ENCODE results near the gene ZNRD2.
A peak's percentile ranks its signal among the peaks of the same experiment; 100 is the strongest.

The ZNRD2 gene

GRCh38 chr11:65549096-65549495, 21.2 kb upstream of the ZNRD2 start:
- Histone ChIP-seq H3K9ac (peak overlapping the region in 3 of 11 experiments; percentile 59 to 75 (median 63); a peak in 2 of 22 replicates), H3K4me1 (peaks cover 61 to 92% (median 88%) of the 10 kb centered on the region in 10 experiments), H3K9me3 (replicated peaks in 1 of 11) (no peaks in the 10 kb centered on the region), H3K4me2 (peak overlapping the region; percentile 79 to 100 (median 94)), H3K4me3 (no peak overlapping the region), H4K20me1 (peaks cover 0 to 50% (median 20%) of the 10 kb centered on the region in 11 experiments; a peak in 12 of 22 replicates), H3K36me3 (peaks cover 7 to 63% (median 15%) of the 10 kb centered on the region in 11 experiments; a peak in 15 of 22 replicates), H3K27ac (peak overlapping the region in 1 of 11 experiments; percentile 66; a peak in 2 of 22 replicates), H3K27me3 (no peaks in the 10 kb centered on the region)
- TF ChIP-seq Cebpa-rat (IDR thresholded peaks at IDR 0.05), result no peak

- H3K9me3 ChIP-seq (replicated peaks in 1 of 11), result no peaks in the 10 kb centered on the region
- peaks cover 78 to 93% (median 89%) of the 10 kb centered on the region in 10 experiments for H3K4me1 ChIP-seq
- H4K20me1 ChIP-seq, result peaks cover 0 to 50% (median 13%) of the 10 kb centered on the region in 11 experiments; a peak in 13 of 22 replicates
- H3K27me3 ChIP-seq, result no peaks in the 10 kb centered on the region
- H3K27ac ChIP-seq, result peak overlapping the region in 5 of 11 experiments; percentile 26 to 74 (median 60); a peak in 8 of 22 replicates
- peak overlapping the region; percentile 61 to 100 (median 78) for H3K4me2 ChIP-seq
- no peak overlapping the region; a peak in 1 of 20 replicates for H3K4me3 ChIP-seq
- H3K36me3 ChIP-seq, result peaks cover 7 to 55% (median 15%) of the 10 kb centered on the region in 11 experiments; a peak in 15 of 22 replicates
- TF ChIP-seq Cebpa-rat (IDR thresholded peaks at IDR 0.05), result no peak
- H3K9ac ChIP-seq, result peak overlapping the region in 5 of 11 experiments; percentile 17 to 64 (median 40); a peak in 5 of 22 replicates
Observed at GRCh38 chr11:65551572-65552387, 18.5 kb upstream of the ZNRD2 start.

DNA sequence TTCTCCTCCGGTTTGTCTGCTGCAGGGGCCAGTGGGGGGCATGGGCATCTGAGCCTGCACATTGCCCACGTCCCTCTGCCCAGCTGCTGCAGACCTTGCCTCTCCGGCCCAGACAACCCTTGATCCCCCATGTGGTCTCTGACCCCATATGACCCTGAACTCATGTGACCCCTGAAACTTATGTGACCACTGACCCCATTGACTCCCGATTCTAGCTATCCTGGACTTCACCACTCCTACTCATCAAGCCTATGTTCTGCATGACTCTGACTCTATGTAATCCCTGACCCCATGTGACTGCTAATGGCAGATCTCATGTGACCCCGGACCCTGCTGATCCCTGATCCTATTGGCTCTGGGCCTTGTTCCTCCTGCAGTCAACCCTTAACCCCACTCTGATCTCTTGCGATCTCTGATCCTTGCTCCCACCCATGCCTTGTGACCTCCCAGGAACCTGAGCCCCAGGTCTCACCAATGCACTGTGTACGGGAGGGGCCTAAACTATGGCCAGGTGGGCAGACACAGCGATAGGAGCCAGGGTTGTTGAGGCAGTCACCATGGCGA, 17.8 kb upstream of the ZNRD2 start:
- Histone ChIP-seq H3K4me3 (no peak overlapping the region), H4K20me1 (peaks cover 0 to 43% (median 13%) of the 10 kb centered on the region in 11 experiments; a peak in 13 of 22 replicates), H3K4me2 (peak overlapping the region; percentile 61 to 100 (median 78)), H3K27me3 (no peaks in the 10 kb centered on the region), H3K4me1 (peaks cover 78 to 93% (median 89%) of the 10 kb centered on the region in 10 experiments), H3K36me3 (peaks cover 7 to 51% (median 15%) of the 10 kb centered on the region in 11 experiments; a peak in 15 of 22 replicates), H3K9me3 (replicated peaks in 1 of 11) (no peaks in the 10 kb centered on the region), H3K27ac (peak overlapping the region in 8 of 11 experiments; percentile 32 to 74 (median 46); a peak in 13 of 22 replicates), H3K9ac (peak overlapping the region in 7 of 11 experiments; percentile 8 to 64 (median 22); a peak in 9 of 22 replicates)
- TF ChIP-seq Cebpa-rat (IDR thresholded peaks at IDR 0.05), result no peak

GRCh38 chr11:65553301-65554001, 16.8 kb upstream of the ZNRD2 start:
- Histone ChIP-seq H4K20me1 (peaks cover 0 to 33% (median 13%) of the 10 kb centered on the region in 11 experiments; a peak in 10 of 22 replicates), H3K36me3 (peaks cover 7 to 43% (median 15%) of the 10 kb centered on the region in 11 experiments; a peak in 15 of 22 replicates), H3K9me3 (replicated peaks in 1 of 11) (no peaks in the 10 kb centered on the region), H3K27me3 (no peaks in the 10 kb centered on the region), H3K4me1 (peaks cover 68 to 85% (median 79%) of the 10 kb centered on the region in 10 experiments), H3K27ac (peak overlapping the region in 10 of 11 experiments; percentile 37 to 93 (median 86); a peak in 19 of 22 replicates), H3K9ac (peak overlapping the region; percentile 12 to 91 (median 86); a peak in 20 of 22 replicates), H3K4me3 (peak overlapping the region in 8 of 10 experiments; percentile 8 to 75 (median 53); a peak in 15 of 20 replicates), H3K4me2 (peak overlapping the region; percentile 89 to 100 (median 99))
- TF ChIP-seq Cebpa-rat (IDR thresholded peaks at IDR 0.05), result no peak

DNA sequence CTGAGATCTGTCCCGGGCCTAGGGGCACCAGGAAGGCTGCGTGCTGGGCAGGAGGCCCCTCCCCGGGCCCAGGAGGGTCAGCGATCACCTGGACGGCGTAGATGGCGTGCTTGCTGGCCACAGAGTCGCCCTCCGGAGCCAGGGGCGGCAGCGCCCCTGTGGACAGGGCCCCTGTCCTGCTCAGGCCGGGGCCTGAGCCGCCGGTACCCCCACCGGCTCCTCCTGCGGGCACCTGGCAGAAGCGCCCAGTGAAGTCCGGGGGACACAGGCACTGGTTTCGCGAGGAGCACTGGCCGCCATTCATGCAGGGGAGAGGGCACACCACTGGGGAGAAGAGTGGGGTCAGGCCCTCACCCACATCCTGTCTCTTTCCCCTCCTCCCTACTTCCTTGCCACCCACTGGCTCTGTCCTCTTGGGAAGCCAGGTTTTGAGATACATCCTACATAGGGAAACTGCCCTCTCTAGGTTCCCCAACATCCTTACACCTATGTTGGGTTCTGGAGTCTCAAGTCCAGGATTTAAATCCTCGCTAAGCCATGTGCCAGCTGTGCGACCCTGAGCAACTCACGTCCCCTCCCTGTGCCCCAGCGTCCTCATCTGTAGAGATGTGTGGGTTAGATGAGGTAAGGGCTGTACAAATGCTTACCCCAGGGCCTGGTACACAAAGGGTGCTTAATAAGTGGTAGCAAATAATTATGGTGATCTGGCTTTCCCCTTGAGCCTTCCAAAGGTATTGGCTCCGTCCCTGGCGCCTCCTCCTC, 16.0 kb upstream of the ZNRD2 start:
- peaks cover 0 to 26% (median 13%) of the 10 kb centered on the region in 11 experiments; a peak in 10 of 22 replicates for H4K20me1 ChIP-seq
- peaks cover 68 to 85% (median 79%) of the 10 kb centered on the region in 10 experiments for H3K4me1 ChIP-seq
- no peaks in the 10 kb centered on the region for H3K27me3 ChIP-seq
- H3K4me2 ChIP-seq, result peak overlapping the region; percentile 89 to 100 (median 99)
- no peaks in the 10 kb centered on the region for H3K9me3 ChIP-seq (replicated peaks in 1 of 11)
- H3K4me3 ChIP-seq, result peak overlapping the region in 8 of 10 experiments; percentile 8 to 75 (median 53); a peak in 16 of 20 replicates
- no peak for TF ChIP-seq Cebpa-rat (IDR thresholded peaks at IDR 0.05)
- H3K9ac ChIP-seq, result peak overlapping the region; percentile 12 to 91 (median 86); a peak in 21 of 22 replicates
- H3K27ac ChIP-seq, result peak overlapping the region in 10 of 11 experiments; percentile 37 to 93 (median 86); a peak in 19 of 22 replicates
- peaks cover 7 to 35% (median 15%) of the 10 kb centered on the region in 11 experiments; a peak in 15 of 22 replicates for H3K36me3 ChIP-seq

DNA sequence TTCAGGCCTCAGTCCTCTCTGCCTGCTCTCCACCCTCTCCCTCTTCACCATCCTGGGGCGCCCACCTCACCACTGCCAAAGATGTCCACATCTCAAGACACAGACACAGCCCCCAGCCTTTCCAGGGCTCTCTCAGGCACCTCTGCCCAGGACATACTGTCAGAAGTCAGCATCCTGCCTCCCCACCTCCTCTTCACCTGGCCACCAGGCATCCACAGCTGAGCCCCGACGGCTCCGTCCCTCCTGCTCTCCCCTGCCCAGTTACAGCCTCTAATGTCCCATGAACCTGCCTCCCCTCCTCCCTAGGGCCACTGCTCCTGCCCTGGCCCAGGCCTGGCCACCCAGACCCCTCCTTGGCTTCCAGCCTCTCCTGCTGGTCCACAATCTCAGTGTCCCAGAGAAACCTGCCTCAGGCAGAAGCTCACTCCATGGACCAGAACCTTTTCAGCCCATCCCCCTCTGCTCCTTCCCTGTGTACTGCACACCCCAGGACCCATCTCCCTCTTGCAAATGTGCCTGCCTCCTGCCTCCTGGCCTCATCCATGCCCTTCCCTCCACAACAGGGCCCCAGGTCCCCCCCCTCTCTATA, 15.3 kb upstream of the ZNRD2 start:
- Histone ChIP-seq H3K4me3 (peak overlapping the region in 7 of 10 experiments; percentile 39 to 75 (median 62); a peak in 12 of 20 replicates), H3K27me3 (no peaks in the 10 kb centered on the region), H4K20me1 (peaks cover 0 to 26% (median 13%) of the 10 kb centered on the region in 11 experiments; a peak in 10 of 22 replicates), H3K9ac (peak overlapping the region; percentile 12 to 91 (median 86); a peak in 21 of 22 replicates), H3K9me3 (replicated peaks in 1 of 11) (no peaks in the 10 kb centered on the region), H3K4me1 (peaks cover 69 to 85% (median 79%) of the 10 kb centered on the region in 10 experiments), H3K27ac (peak overlapping the region in 9 of 11 experiments; percentile 71 to 93 (median 87); a peak in 19 of 22 replicates), H3K36me3 (peaks cover 5 to 28% (median 15%) of the 10 kb centered on the region in 11 experiments; a peak in 15 of 22 replicates), H3K4me2 (peak overlapping the region; percentile 89 to 100 (median 99))
- TF ChIP-seq Cebpa-rat (IDR thresholded peaks at IDR 0.05), result no peak

DNA sequence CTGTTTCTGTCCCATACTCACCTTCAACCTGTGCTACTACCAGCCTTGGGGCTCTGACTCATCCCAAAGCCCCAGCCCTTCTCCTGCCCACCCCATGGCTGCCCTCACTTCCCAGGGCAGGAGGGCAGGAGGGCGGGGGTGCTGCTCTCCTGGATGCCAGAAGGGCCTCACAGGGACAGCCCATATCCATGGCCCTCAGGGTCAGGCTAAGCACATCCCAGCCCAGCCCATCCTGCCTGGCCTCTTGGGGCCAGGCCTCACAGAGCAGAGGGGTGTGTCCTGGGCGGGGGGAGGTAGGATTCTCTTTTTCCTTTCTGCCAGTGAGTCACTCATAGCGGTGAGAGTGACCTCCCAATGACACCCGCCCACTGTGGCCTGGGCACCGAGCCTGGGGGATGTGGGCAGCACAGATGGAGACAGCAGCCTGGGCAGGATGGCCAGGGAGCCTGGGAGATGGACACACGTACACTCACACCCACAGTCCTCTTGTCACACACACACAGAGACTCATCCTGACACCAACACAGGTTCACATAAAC, 14.5 kb upstream of the ZNRD2 start:
- peak overlapping the region in 9 of 11 experiments; percentile 77 to 93 (median 87); a peak in 19 of 22 replicates for H3K27ac ChIP-seq
- peak overlapping the region; percentile 89 to 100 (median 99) for H3K4me2 ChIP-seq
- H3K36me3 ChIP-seq, result peaks cover 4 to 20% (median 11%) of the 10 kb centered on the region in 11 experiments; a peak in 15 of 22 replicates
- no peaks in the 10 kb centered on the region for H3K27me3 ChIP-seq
- H4K20me1 ChIP-seq, result peaks cover 0 to 26% (median 13%) of the 10 kb centered on the region in 11 experiments; a peak in 10 of 22 replicates
- no peaks in the 10 kb centered on the region for H3K9me3 ChIP-seq (replicated peaks in 1 of 11)
- TF ChIP-seq Cebpa-rat (IDR thresholded peaks at IDR 0.05), result no peak
- H3K9ac ChIP-seq, result peak overlapping the region; percentile 12 to 91 (median 86); a peak in 20 of 22 replicates
- H3K4me1 ChIP-seq, result peaks cover 77 to 90% (median 87%) of the 10 kb centered on the region in 10 experiments
- peak overlapping the region in 7 of 10 experiments; percentile 22 to 75 (median 67); a peak in 10 of 20 replicates for H3K4me3 ChIP-seq
